ENCODE measurements around the gene ADAM22.

- TF ChIP-seq, protein P1, sequence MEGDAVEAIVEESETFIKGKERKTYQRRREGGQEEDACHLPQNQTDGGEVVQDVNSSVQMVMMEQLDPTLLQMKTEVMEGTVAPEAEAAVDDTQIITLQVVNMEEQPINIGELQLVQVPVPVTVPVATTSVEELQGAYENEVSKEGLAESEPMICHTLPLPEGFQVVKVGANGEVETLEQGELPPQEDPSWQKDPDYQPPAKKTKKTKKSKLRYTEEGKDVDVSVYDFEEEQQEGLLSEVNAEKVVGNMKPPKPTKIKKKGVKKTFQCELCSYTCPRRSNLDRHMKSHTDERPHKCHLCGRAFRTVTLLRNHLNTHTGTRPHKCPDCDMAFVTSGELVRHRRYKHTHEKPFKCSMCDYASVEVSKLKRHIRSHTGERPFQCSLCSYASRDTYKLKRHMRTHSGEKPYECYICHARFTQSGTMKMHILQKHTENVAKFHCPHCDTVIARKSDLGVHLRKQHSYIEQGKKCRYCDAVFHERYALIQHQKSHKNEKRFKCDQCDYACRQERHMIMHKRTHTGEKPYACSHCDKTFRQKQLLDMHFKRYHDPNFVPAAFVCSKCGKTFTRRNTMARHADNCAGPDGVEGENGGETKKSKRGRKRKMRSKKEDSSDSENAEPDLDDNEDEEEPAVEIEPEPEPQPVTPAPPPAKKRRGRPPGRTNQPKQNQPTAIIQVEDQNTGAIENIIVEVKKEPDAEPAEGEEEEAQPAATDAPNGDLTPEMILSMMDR (IDR thresholded peaks at IDR 0.05): no peak
- no peak for TF ChIP-seq POLR2A (IDR thresholded peaks at IDR 0.05)
Observed at GRCh38 chr7:88013981-88014380, 79.9 kb downstream of the ADAM22 start.
